ENCODE results near the gene FBP1.
"Not testable (repeated sequence)": the region's sequence is repeated elsewhere in the genome, so short reads cannot be mapped to it uniquely, and the experiment has no call there.

- TF ChIP-seq CTCF, POLR2A (IDR thresholded peaks at IDR 0.05): not testable (repeated sequence)
Observed at GRCh38 chr9:94591046-94591545, 48.2 kb downstream of the FBP1 start.
